Omental fat pad (tissue), 4 donors: Measurements from ENCODE around the gene SPAG4. TPM values are rescaled to one million over a fixed set of nuclear protein-coding genes. Genes with fewer than 3 reads are reported as not detected.

Experiments used
- ATAC-seq: fragments of 150-250 bp; one replicate; pipeline ENCODE4 v1.9.1; 2016; ENCODE audit warnings: mild to moderate bottlenecking, moderate library complexity; ENCODE audit not compliant: low FRiP score
- DNase-seq: peaks from one replicate; pipeline ENCODE4 v3.0.0-alpha.2; 2019; ENCODE audit warnings: low spot score
- total RNA-seq, 4 donors: library from RNA; depleted of rRNA; stranded (reverse); fragments of >200 nt; gene quantifications; one replicate each; pipeline ENCODE4 v1.1.0, GENCODE V29; 2016
- TF ChIP-seq, protein P1 (sequence below), 3 donors: fragments of 450-650 bp; IDR thresholded peaks; one replicate each; pipeline ENCODE4 v1.5.1; 2016 to 2017; ENCODE audit warnings: antibody characterized with exemption in 3 of 3, mild to moderate bottlenecking in 3 of 3, moderate library complexity in 2 of 3

The SPAG4 gene
- total RNA-seq, 4 donors from 2014 or later: 2.5 to 7.4 (median 3.1) TPM

DNA sequence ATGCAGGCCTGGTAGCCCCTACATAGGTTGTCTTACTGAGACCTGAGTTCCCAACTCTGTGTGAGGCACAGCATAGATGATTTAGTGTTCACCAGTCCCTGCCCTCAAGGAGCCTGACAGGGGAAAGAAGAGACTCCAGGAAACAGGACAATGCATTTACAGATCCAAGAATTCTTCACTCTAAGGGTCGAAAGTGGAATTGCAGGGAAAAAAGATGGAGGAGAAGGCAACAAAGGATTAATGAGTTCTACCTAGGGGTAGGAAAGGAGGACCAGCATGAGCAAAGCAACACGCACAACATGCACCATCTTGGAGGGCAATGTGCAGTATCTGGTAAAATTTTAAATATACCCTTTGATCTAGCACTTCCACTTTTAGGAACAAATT lies 5.9 kb downstream of the SPAG4 start:
- TF ChIP-seq, protein P1, sequence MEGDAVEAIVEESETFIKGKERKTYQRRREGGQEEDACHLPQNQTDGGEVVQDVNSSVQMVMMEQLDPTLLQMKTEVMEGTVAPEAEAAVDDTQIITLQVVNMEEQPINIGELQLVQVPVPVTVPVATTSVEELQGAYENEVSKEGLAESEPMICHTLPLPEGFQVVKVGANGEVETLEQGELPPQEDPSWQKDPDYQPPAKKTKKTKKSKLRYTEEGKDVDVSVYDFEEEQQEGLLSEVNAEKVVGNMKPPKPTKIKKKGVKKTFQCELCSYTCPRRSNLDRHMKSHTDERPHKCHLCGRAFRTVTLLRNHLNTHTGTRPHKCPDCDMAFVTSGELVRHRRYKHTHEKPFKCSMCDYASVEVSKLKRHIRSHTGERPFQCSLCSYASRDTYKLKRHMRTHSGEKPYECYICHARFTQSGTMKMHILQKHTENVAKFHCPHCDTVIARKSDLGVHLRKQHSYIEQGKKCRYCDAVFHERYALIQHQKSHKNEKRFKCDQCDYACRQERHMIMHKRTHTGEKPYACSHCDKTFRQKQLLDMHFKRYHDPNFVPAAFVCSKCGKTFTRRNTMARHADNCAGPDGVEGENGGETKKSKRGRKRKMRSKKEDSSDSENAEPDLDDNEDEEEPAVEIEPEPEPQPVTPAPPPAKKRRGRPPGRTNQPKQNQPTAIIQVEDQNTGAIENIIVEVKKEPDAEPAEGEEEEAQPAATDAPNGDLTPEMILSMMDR (IDR thresholded peaks at IDR 0.05): no peak
- DNase-seq (no peak), ATAC-seq (no peak)

- ATAC-seq: no peak
Measured at GRCh38 chr20:35625584-35626385, 10.2 kb downstream of the SPAG4 start.

DNA sequence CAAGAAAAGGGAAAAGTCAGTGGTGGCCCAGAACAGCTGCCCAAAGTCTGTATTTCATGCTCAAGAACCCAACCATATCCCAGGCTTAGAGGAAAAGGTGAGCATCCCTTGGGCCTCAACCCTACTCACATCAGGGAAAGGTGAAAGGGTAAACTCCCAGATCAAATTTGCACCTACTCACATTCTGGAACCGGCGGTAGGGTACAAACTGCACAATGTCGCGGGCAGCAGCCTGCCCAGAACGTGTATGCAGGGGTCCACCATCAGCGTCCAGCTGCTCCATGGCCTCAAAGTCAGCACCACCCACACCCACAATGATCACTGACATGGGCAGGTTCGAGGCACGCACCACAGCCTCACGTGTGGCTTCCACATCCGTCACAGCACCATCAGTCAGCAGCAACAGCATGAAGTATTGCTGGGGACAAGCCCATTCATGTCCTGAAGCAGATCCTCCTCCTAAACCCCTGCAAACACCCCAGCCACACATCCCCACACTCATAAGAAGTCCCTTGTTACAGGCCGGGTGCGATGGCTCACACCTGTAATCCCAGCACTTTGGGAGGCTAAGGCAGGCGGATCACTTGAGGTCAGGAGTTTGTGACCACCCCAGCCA lies 10.9 kb downstream of the SPAG4 start:
- ATAC-seq (no peak), DNase-seq (no peak)
- TF ChIP-seq, protein P1 (IDR thresholded peaks at IDR 0.05): no peak

More at GRCh38 chr20:35625584-35626385, 10.2 kb downstream of the SPAG4 start:
- DNase-seq: no peak
- TF ChIP-seq, protein P1 (IDR thresholded peaks at IDR 0.05): no peak

DNA sequence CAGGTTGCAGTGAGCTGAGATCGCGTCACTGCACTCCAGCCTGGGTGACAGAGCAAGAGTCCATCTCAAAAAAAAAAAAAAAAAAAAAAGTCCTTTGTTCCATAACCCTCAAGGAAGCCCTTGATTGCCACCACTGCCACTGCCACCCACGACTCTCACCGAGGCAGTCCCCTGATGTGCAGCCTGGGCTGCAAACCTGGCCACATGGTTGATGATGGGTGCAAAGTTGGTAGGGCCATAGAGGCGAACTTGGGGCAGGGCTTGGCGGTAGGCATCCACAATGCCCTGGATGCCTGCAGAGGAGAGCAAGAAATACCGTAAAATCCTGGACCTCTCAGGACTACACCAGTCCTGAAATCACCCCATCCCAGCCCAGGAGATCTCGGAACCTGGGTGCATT lies 11.5 kb downstream of the SPAG4 start:
- DNase-seq (no peak), ATAC-seq (no peak)
- TF ChIP-seq, protein P1 (IDR thresholded peaks at IDR 0.05): no peak

- TF ChIP-seq, protein P1 (IDR thresholded peaks at IDR 0.05): no peak
- ATAC-seq (no peak), DNase-seq (no peak)
Measured at GRCh38 chr20:35629427-35630145, 14.0 kb downstream of the SPAG4 start.

GRCh38 chr20:35630636-35631035 lies 15.0 kb downstream of the SPAG4 start:
- TF ChIP-seq, protein P1 (IDR thresholded peaks at IDR 0.05): no peak
- DNase-seq (no peak), ATAC-seq (no peak)
